ENCODE results near the gene SLC22A4.

GRCh38 chr5:132375957-132376356 is 81.8 kb downstream of the SLC22A4 start:
- TF ChIP-seq CTCF (IDR thresholded peaks at IDR 0.05) (no peak), POLR2A (IDR thresholded peaks at IDR 0.05) (no peak), EP300 (IDR thresholded peaks at IDR 0.05) (no peak), POLR2AphosphoS5 (IDR thresholded peaks at IDR 0.05) (no peak)
